GM12891 (cell line): ENCODE results near the gene HSPA12B.

Source experiments
- DNase-seq: peaks from one replicate; pipeline ENCODE4 v3.0.0; 2011; ENCODE audit warnings: low spot score; ENCODE audit not compliant: insufficient read length
- FAIRE-seq: peaks from 2 replicates; lab custom pipeline; 2011; peaks lifted over from hg19 to GRCh38; lab: Jason Lieb, UNC
- PAX5 ChIP-seq: IDR thresholded peaks from 2 replicates; pipeline ENCODE4 v1.6.1; 2011; ENCODE audit warnings: low read length, moderate library complexity, mild to moderate bottlenecking; ENCODE audit not compliant: insufficient read depth, severe bottlenecking
- POLR2A ChIP-seq: IDR thresholded peaks from 2 replicates; pipeline ENCODE4 v1.6.1; 2011; ENCODE audit warnings: low read depth, low read length, control low read depth
- POLR2AphosphoS5 ChIP-seq: IDR thresholded peaks from 2 replicates; pipeline ENCODE4 v1.6.1; 2011; ENCODE audit warnings: low read depth, low read length, control low read depth
- POU2F2 ChIP-seq: IDR thresholded peaks from 2 replicates; pipeline ENCODE4 v1.6.1; 2011; ENCODE audit warnings: low read depth, mild to moderate bottlenecking, control low read depth, low read length, moderate library complexity
- SPI1 ChIP-seq: IDR thresholded peaks from 2 replicates; pipeline ENCODE4 v1.6.1; 2011; ENCODE audit warnings: low read depth, low read length, control low read depth
- TAF1 ChIP-seq: IDR thresholded peaks from 2 replicates; pipeline ENCODE4 v1.6.1; 2011; ENCODE audit warnings: low read depth, low read length, control low read depth

HSPA12B gene

GRCh38 chr20:3738111-3739053 lies 5.9 kb downstream of the HSPA12B start:
- TF ChIP-seq POLR2AphosphoS5, result no peak
- no peak for TF ChIP-seq SPI1
- DNase-seq (no peak), FAIRE-seq (no peak)

GRCh38 chr20:3739054-3739925 lies 6.8 kb downstream of the HSPA12B start:
- FAIRE-seq (no peak), DNase-seq (no peak)
- TF ChIP-seq TAF1, result no peak

GRCh38 chr20:3739926-3740451 lies 7.5 kb downstream of the HSPA12B start:
- FAIRE-seq, result no peak
- no peak for DNase-seq
- TF ChIP-seq POLR2A (no peak), TAF1 (no peak), SPI1 (no peak), POU2F2 (no peak)

GRCh38 chr20:3740615-3741301 lies 8.3 kb downstream of the HSPA12B start:
- FAIRE-seq (no peak), DNase-seq (no peak)
- TF ChIP-seq POLR2AphosphoS5 (no peak), PAX5 (no peak), TAF1 (no peak), POU2F2 (no peak), SPI1 (no peak), POLR2A (no peak)

GRCh38 chr20:3741836-3742458 lies 9.5 kb downstream of the HSPA12B start:
- FAIRE-seq, result no peak

GRCh38 chr20:3743251-3743650 lies 10.8 kb downstream of the HSPA12B start:
- TF ChIP-seq POLR2A (no peak), SPI1 (no peak), PAX5 (no peak), POLR2AphosphoS5 (no peak), TAF1 (no peak), POU2F2 (no peak)
- DNase-seq (no peak), FAIRE-seq (no peak)

More at GRCh38 chr20:3741836-3742458, 9.5 kb downstream of the HSPA12B start:
- DNase-seq, result no peak
- TF ChIP-seq POLR2AphosphoS5 (no peak), POLR2A (no peak), SPI1 (no peak), TAF1 (no peak), POU2F2 (no peak), PAX5 (no peak)

GRCh38 chr20:3744037-3744436 lies 11.6 kb downstream of the HSPA12B start:
- no peak for FAIRE-seq
- no peak for DNase-seq
- no peak for TF ChIP-seq TAF1
- no peak for TF ChIP-seq SPI1

- DNase-seq, result no peak
- TF ChIP-seq PAX5, result no peak
- TF ChIP-seq POLR2A, result no peak
- no peak for TF ChIP-seq POLR2AphosphoS5
- TF ChIP-seq SPI1, result no peak
- TF ChIP-seq POU2F2, result no peak
- no peak for TF ChIP-seq TAF1
- FAIRE-seq, result no peak
These were observed 12.6 kb downstream of the HSPA12B start for GRCh38 chr20:3744806-3745685.
